ENCODE data around the gene YTHDF1.

DNA sequence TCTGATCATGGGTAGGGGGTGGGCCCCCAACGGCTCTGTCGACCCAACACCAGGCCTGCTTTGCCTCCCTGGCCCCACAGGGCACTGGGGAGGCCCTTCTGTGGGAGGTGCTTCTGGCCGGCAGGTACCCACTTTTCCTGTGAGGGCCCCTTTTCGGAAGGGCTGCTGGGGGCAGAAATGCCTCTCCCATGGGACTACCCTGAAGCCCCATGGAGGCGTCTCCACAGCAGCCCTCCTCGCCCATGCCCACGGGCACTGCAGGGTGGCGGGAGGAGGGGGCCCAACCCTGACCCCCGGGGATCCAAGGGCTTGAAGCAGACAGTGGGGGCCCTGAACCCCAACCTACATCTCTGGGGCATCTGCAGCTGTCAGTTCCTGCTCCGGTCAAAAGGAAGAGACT, 22.1 kb upstream of the YTHDF1 start:
- TF ChIP-seq ARNTL (CRISPR knock-in tag; IDR thresholded peaks at IDR 0.05; ENCODE audit: borderline replicate concordance, low read depth) (no peak), ZFP30 (CRISPR knock-in tag; IDR thresholded peaks at IDR 0.05) (no peak), OSR1 (CRISPR knock-in tag; IDR thresholded peaks at IDR 0.05) (no peak), RARB (CRISPR knock-in tag; IDR thresholded peaks at IDR 0.05) (no peak), GLIS3 (CRISPR knock-in tag; IDR thresholded peaks at IDR 0.05) (no peak)
- TF ChIP-seq, protein P1, sequence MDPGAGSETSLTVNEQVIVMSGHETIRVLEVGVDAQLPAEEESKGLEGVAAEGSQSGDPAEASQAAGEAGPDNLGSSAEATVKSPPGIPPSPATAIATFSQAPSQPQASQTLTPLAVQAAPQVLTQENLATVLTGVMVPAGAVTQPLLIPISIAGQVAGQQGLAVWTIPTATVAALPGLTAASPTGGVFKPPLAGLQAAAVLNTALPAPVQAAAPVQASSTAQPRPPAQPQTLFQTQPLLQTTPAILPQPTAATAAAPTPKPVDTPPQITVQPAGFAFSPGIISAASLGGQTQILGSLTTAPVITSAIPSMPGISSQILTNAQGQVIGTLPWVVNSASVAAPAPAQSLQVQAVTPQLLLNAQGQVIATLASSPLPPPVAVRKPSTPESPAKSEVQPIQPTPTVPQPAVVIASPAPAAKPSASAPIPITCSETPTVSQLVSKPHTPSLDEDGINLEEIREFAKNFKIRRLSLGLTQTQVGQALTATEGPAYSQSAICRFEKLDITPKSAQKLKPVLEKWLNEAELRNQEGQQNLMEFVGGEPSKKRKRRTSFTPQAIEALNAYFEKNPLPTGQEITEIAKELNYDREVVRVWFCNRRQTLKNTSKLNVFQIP (CRISPR knock-in tag; IDR thresholded peaks at IDR 0.05; ENCODE audit: borderline replicate concordance, low read depth) = no peak
- TF ChIP-seq, protein P2, sequence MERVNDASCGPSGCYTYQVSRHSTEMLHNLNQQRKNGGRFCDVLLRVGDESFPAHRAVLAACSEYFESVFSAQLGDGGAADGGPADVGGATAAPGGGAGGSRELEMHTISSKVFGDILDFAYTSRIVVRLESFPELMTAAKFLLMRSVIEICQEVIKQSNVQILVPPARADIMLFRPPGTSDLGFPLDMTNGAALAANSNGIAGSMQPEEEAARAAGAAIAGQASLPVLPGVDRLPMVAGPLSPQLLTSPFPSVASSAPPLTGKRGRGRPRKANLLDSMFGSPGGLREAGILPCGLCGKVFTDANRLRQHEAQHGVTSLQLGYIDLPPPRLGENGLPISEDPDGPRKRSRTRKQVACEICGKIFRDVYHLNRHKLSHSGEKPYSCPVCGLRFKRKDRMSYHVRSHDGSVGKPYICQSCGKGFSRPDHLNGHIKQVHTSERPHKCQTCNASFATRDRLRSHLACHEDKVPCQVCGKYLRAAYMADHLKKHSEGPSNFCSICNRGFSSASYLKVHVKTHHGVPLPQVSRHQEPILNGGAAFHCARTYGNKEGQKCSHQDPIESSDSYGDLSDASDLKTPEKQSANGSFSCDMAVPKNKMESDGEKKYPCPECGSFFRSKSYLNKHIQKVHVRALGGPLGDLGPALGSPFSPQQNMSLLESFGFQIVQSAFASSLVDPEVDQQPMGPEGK (CRISPR knock-in tag; IDR thresholded peaks at IDR 0.05; ENCODE audit: borderline replicate concordance) = no peak
- TF ChIP-seq, protein P3, sequence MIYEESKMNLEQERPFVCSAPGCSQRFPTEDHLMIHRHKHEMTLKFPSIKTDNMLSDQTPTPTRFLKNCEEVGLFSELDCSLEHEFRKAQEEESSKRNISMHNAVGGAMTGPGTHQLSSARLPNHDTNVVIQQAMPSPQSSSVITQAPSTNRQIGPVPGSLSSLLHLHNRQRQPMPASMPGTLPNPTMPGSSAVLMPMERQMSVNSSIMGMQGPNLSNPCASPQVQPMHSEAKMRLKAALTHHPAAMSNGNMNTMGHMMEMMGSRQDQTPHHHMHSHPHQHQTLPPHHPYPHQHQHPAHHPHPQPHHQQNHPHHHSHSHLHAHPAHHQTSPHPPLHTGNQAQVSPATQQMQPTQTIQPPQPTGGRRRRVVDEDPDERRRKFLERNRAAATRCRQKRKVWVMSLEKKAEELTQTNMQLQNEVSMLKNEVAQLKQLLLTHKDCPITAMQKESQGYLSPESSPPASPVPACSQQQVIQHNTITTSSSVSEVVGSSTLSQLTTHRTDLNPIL (CRISPR knock-in tag; IDR thresholded peaks at IDR 0.05; ENCODE audit: low read depth) = no peak
